Panc1 (cell line): ENCODE results near the gene NFKB1. TPM values are rescaled to one million over a fixed set of nuclear protein-coding genes. Genes with fewer than 3 reads are reported as not detected.

Experiments used
- ATAC-seq: fragments of 200-7000 bp; cut with Tn5 transposase; 2 replicates; pipeline ENCODE4 v1.9.1; 2020; ENCODE audit warnings: mild to moderate bottlenecking, moderate library complexity
- BruUV-seq: library from RNA; stranded (reverse); fragments of 400-500 nt; replicated peaks from 2 replicates; lab custom pipeline; 2021; lab: Mats Ljungman, UMichigan
- CTCF ChIA-PET: fragments of 300-600 bp; sonication (Branson Sonifier 250); formaldehyde crosslinking; loops from one replicate; lab custom pipeline; 2022; ENCODE audit warnings: antibody characterized with exemption; lab: Charles Lee
- POLR2A ChIA-PET: fragments of 300-600 bp; sonication (Branson Sonifier 250); formaldehyde crosslinking; loops from one replicate; lab custom pipeline; 2022; ENCODE audit warnings: antibody characterized with exemption; lab: Charles Lee
- DNase-seq: peaks from one replicate; pipeline ENCODE4 v3.0.0-alpha.2; 2010; ENCODE audit warnings: low read depth, low spot score
- H3K27ac ChIP-seq: 2 replicates; pipeline ENCODE4 v1.5.1; 2011; ENCODE audit warnings: mild to moderate bottlenecking, low read length, inconsistent platforms
- H3K27me3 ChIP-seq: fragments of 200-500 bp; sonication (Bioruptor generic); 2 replicates; pipeline ENCODE4 v1.6.0; 2014; ENCODE audit warnings: low read length, inconsistent platforms; ENCODE audit not compliant: control insufficient read depth, insufficient read depth
- H3K36me3 ChIP-seq: fragments of 200-500 bp; sonication (Bioruptor generic); 2 replicates; pipeline ENCODE4 v1.5.1; 2014; ENCODE audit warnings: inconsistent platforms, mild to moderate bottlenecking, low read length, moderate library complexity; ENCODE audit not compliant: control insufficient read depth, insufficient read depth
- H3K4me1 ChIP-seq: 2 replicates; pipeline ENCODE4 v1.5.1; 2011; ENCODE audit warnings: inconsistent platforms, mild to moderate bottlenecking, low read length, moderate library complexity; ENCODE audit not compliant: control insufficient read depth, insufficient read depth
- H3K4me3 ChIP-seq, 2 experiments: 2 replicates each; pipeline ENCODE4 v1.5.1; 2011 to 2012; ENCODE audit warnings: low read depth in 2 of 2, low read length in 2 of 2, mild to moderate bottlenecking in 2 of 2, inconsistent platforms in 1 of 2, moderate library complexity in 1 of 2
- H3K9me3 ChIP-seq: fragments of 200-500 bp; sonication (Bioruptor generic); 2 replicates; pipeline ENCODE4 v1.5.1; 2014; ENCODE audit warnings: low read depth, mild to moderate bottlenecking, inconsistent platforms, low read length, moderate library complexity; ENCODE audit not compliant: control insufficient read depth, insufficient read depth
- CTCF ChIP-seq: fragments of 450-650 bp; IDR thresholded peaks from 2 replicates; pipeline ENCODE4 v1.5.1; 2017; ENCODE audit warnings: mild to moderate bottlenecking
- POLR2AphosphoS5 ChIP-seq: IDR thresholded peaks from 2 replicates; pipeline ENCODE4 v1.6.1; 2012; ENCODE audit warnings: mild to moderate bottlenecking, low read depth, low read length, moderate library complexity
- REST ChIP-seq, 2 experiments: IDR thresholded peaks; 2 replicates each; pipeline ENCODE4 v1.6.1; 2011 to 2012; ENCODE audit warnings: low read depth in 2 of 2, control low read depth in 1 of 2, low read length in 1 of 2, mild to moderate bottlenecking in 1 of 2, moderate library complexity in 1 of 2; ENCODE audit not compliant: insufficient read depth in 1 of 2
- SIN3A ChIP-seq: IDR thresholded peaks from 2 replicates; pipeline ENCODE4 v1.6.1; 2012; ENCODE audit warnings: low read depth, mild to moderate bottlenecking, low read length, moderate library complexity, borderline replicate concordance; ENCODE audit not compliant: insufficient read depth
- TCF7L2 ChIP-seq: IDR thresholded peaks from 2 replicates; pipeline ENCODE4 v1.6.1; 2011; ENCODE audit warnings: mild to moderate bottlenecking, low read depth, low read length, inconsistent platforms
- in situ Hi-C: cut with HindIII; loops from 2 replicates; pipeline ENCODE4 v1.10.0; 2016; ENCODE audit warnings: low sequenced_read_pairs, low pct_unique_long_range_greater_than_20kb
- intact Hi-C: fragments of 100-400 bp; cut with micrococcal nuclease; formaldehyde crosslinking; loops from one replicate; pipeline ENCODE4 v1.10.0; 2022; ENCODE audit not compliant: unreplicated experiment
- total RNA-seq: library from RNA; stranded (reverse); gene quantifications from one replicate; pipeline ENCODE4 v1.2.1, GENCODE V29; 2021; ENCODE audit not compliant: unreplicated experiment

Gene NFKB1
- total RNA-seq, 1 experiment from 2014 or later = 29.0 TPM

- intact Hi-C loops = no loop called here
- ATAC-seq (no peak), DNase-seq (no peak)
- TF ChIP-seq REST (IDR thresholded peaks at IDR 0.05; ENCODE audit: insufficient read depth in 1 of 2, low read depth in 2 of 2, low read length in 1 of 2) = no peak
- no peak for TF ChIP-seq CTCF
- in situ Hi-C loops = no loop called here
- Histone ChIP-seq H3K27ac (no peak overlapping the region), H3K27me3 (no peaks in the 10 kb centered on the region), H3K9me3 (no peaks in the 10 kb centered on the region), H3K4me3 (no peak overlapping the region), H3K4me1 (no peaks in the 10 kb centered on the region), H3K36me3 (no peaks in the 10 kb centered on the region; the same call in 1 of the 2 replicates)
- CTCF ChIA-PET = no interaction called here
- POLR2A ChIA-PET = no interaction called here
- BruUV-seq = no TSS peak
These were observed 30.3 kb downstream of the NFKB1 start for GRCh38 chr4:102531462-102531861.

GRCh38 chr4:102533348-102533747 lies 32.2 kb downstream of the NFKB1 start:
- intact Hi-C loops = no loop called here
- no peak overlapping the region for H3K4me3 ChIP-seq
- DNase-seq (no peak), ATAC-seq (no peak)
- POLR2A ChIA-PET = no interaction called here
- in situ Hi-C loops = no loop called here
- no peak overlapping the region for H3K27ac ChIP-seq
- CTCF ChIA-PET = interaction anchor here (0.5 kb wide), 1 partner anchor 102 kb away, joined by 3 read pairs; no protein-coding TSS in a partner anchor
- BruUV-seq = no TSS peak
- no peaks in the 10 kb centered on the region for H3K9me3 ChIP-seq
- no peaks in the 10 kb centered on the region; the same call in 1 of the 2 replicates for H3K36me3 ChIP-seq
- TF ChIP-seq POLR2AphosphoS5 = no peak
- no peaks in the 10 kb centered on the region for H3K4me1 ChIP-seq
- no peaks in the 10 kb centered on the region for H3K27me3 ChIP-seq

- in situ Hi-C loops (no loop called here), intact Hi-C loops (no loop called here)
- ChIA-PET POLR2A (no interaction called here), CTCF (no interaction called here)
- Histone ChIP-seq H3K27ac (no peak overlapping the region), H3K36me3 (no peaks in the 10 kb centered on the region), H3K9me3 (no peaks in the 10 kb centered on the region), H3K4me1 (no peaks in the 10 kb centered on the region), H3K27me3 (no peaks in the 10 kb centered on the region), H3K4me3 (no peak overlapping the region)
- TF ChIP-seq POLR2AphosphoS5 = no peak
- no peak for TF ChIP-seq TCF7L2
- no peak for TF ChIP-seq CTCF
- TF ChIP-seq REST (IDR thresholded peaks at IDR 0.05; ENCODE audit: insufficient read depth in 1 of 2, low read depth in 2 of 2, low read length in 1 of 2) = no peak
- TF ChIP-seq SIN3A = no peak
- no TSS peak for BruUV-seq
- no peak for DNase-seq
- no peak for ATAC-seq
These were observed 32.7 kb downstream of the NFKB1 start for GRCh38 chr4:102533904-102534303.
